Caco-2 (cell line): ENCODE results near the gene PTPRN2. TPM values are rescaled to one million over a fixed set of nuclear protein-coding genes. Genes with fewer than 3 reads are reported as not detected.

Experiments used
- BruUV-seq: library from RNA; stranded (reverse); fragments of 400-500 nt; replicated peaks from 2 replicates; lab custom pipeline; 2021; lab: Mats Ljungman, UMichigan
- CTCF ChIA-PET: fragments of 300-600 bp; sonication (Branson Sonifier 250); formaldehyde crosslinking; loops from one replicate; lab custom pipeline; 2022; ENCODE audit warnings: antibody characterized with exemption; lab: Charles Lee
- POLR2A ChIA-PET: fragments of 300-600 bp; sonication (Branson Sonifier 250); formaldehyde crosslinking; loops from one replicate; lab custom pipeline; 2022; ENCODE audit warnings: antibody characterized with exemption; lab: Charles Lee
- DNase-seq, 2 experiments: peaks; one replicate each; pipeline versions ENCODE4 v3.0.0 to v3.0.0-alpha.2; 2020 to 2022
- H3K27me3 ChIP-seq: replicated peaks from 2 replicates; pipeline ENCODE4 v1.6.0; 2011; ENCODE audit warnings: low read length; ENCODE audit not compliant: control insufficient read depth, insufficient read depth
- H3K36me3 ChIP-seq: 2 replicates; pipeline ENCODE4 v1.5.1; 2011; ENCODE audit warnings: low read length; ENCODE audit not compliant: control insufficient read depth, insufficient read depth
- H3K4me1 ChIP-seq: fragments of 250-450 bp; sonication (Bioruptor Pico); 2 replicates; pipeline ENCODE4 v1.5.1; 2020; ENCODE audit warnings: mild to moderate bottlenecking
- H3K4me3 ChIP-seq: 2 replicates; pipeline ENCODE4 v1.5.1; 2011; ENCODE audit warnings: low read depth, mild to moderate bottlenecking, control low read depth, low read length
- H3K9me3 ChIP-seq: fragments of 250-450 bp; sonication (Bioruptor Pico); 2 replicates; pipeline ENCODE4 v1.5.1; 2020; ENCODE audit warnings: mild to moderate bottlenecking, moderate library complexity
- H3K27ac Mint-ChIP-seq: one replicate; pipeline ENCODE4 v1.8.0; 2022; ENCODE audit warnings: mixed read lengths; ENCODE audit not compliant: unreplicated experiment
- H3K27me3 Mint-ChIP-seq: one replicate; pipeline ENCODE4 v1.8.0; 2022; ENCODE audit warnings: mixed read lengths; ENCODE audit not compliant: insufficient read depth, unreplicated experiment
- H3K36me3 Mint-ChIP-seq: one replicate; pipeline ENCODE4 v1.8.0; 2022; ENCODE audit warnings: mild to moderate bottlenecking, mixed read lengths; ENCODE audit not compliant: insufficient read depth, unreplicated experiment
- H3K4me1 Mint-ChIP-seq: one replicate; pipeline ENCODE4 v1.8.0; 2022; ENCODE audit warnings: low read depth, mixed read lengths; ENCODE audit not compliant: unreplicated experiment
- H3K4me3 Mint-ChIP-seq: one replicate; pipeline ENCODE4 v1.8.0; 2022; ENCODE audit warnings: mild to moderate bottlenecking, moderate library complexity, mixed read lengths; ENCODE audit not compliant: unreplicated experiment
- H3K9me3 Mint-ChIP-seq: one replicate; pipeline ENCODE4 v1.8.0; 2022; ENCODE audit warnings: mixed read lengths; ENCODE audit not compliant: unreplicated experiment
- CTCF ChIP-seq, 2 experiments: fragments of 200-600 bp in 1 of 2; IDR thresholded peaks; 1 replicate in 1 of 2; 2 replicates in 1 of 2; pipeline versions ENCODE4 v1.5.1 to v1.8.0; 2011 to 2022; ENCODE audit warnings: antibody characterized with exemption in 1 of 2, control low read depth in 1 of 2, inconsistent platforms in 1 of 2, low read depth in 1 of 2, low read length in 1 of 2, mild to moderate bottlenecking in 1 of 2, moderate library complexity in 1 of 2; ENCODE audit not compliant: insufficient read depth in 1 of 2, severe bottlenecking in 1 of 2, unreplicated experiment in 1 of 2
- intact Hi-C: fragments of 100-400 bp; cut with micrococcal nuclease; formaldehyde crosslinking; loops from one replicate; pipeline ENCODE4 v1.10.0; 2022; ENCODE audit not compliant: unreplicated experiment
- total RNA-seq: library from RNA; stranded (reverse); gene quantifications from 2 replicates; pipeline ENCODE4 v1.2.3, GENCODE V29; 2022

The PTPRN2 gene
- total RNA-seq, 1 experiment from 2014 or later: 1.4 TPM

DNA sequence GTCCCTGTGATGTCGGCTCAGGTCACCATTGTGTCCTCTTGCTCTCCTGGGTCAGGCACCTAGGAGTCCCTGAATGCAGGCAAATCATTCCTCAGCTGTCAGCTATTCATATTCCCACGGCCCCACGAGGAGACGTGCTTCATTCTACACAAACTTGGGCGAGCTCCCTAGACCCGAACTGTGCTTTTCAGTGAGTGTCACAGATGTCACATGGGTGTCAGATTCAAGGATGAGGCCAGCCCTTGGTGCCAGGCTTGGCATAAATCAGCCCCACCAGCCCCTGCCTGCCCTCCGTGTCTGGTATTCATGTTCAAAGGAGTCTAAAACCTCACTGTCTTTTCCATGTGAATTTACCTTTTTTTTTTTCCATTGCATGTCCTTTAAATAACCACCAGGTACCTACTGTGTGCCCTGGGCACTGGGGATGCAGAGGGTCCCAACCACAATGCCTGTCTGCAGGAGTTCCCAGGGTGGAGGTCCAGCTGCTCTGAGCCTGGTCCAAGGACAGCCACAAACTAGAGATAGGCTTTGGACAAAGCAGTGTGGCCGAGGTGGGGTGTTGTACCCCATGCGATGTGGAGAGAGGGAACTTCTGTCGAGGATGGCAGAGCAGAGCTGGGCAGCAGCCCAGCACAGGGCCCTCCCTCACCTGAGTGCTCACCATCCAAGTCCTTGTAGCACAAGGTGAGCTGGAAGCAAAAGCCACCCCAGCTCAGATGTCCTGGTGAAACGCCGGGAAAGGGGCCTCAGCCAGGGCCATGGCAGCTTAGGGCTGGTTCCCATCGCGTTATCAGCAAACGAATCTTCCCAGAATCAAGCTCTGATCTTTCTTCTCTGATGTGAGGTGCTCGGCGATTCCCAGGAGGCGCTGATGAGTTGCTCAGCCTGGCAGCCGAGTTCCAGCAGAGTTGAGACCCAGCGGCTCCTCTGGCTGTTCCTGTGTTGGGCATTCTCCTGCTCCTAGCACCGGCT is 611.9 kb downstream of the PTPRN2 start:
- Histone ChIP-seq H3K4me3 (no peak overlapping the region), H3K27me3 (no peaks in the 10 kb centered on the region), H3K4me1 (no peaks in the 10 kb centered on the region), H3K36me3 (no peaks in the 10 kb centered on the region), H3K9me3 (no peaks in the 10 kb centered on the region; the same call in 1 of the 2 replicates)
- intact Hi-C loops: no loop called here
- H3K9me3 Mint-ChIP-seq: no peaks in the 10 kb centered on the region
- no peak for TF ChIP-seq CTCF (IDR thresholded peaks at IDR 0.05; ENCODE audit: insufficient read depth in 1 of 2, low read depth in 1 of 2, low read length in 1 of 2, severe bottlenecking in 1 of 2, unreplicated experiment in 1 of 2)
- no peaks in the 10 kb centered on the region for H3K27me3 Mint-ChIP-seq
- H3K4me1 Mint-ChIP-seq: no peaks in the 10 kb centered on the region
- CTCF ChIA-PET: no interaction called here
- no peak for DNase-seq
- no TSS peak for BruUV-seq
- H3K36me3 Mint-ChIP-seq: no peaks in the 10 kb centered on the region
- no peak overlapping the region for H3K4me3 Mint-ChIP-seq
- POLR2A ChIA-PET: no interaction called here
- no peak overlapping the region for H3K27ac Mint-ChIP-seq

GRCh38 chr7:157974678-157975230 is 612.9 kb downstream of the PTPRN2 start:
- DNase-seq: no peak
- ChIA-PET POLR2A (no interaction called here), CTCF (no interaction called here)
- no TSS peak for BruUV-seq
- no peak overlapping the region for H3K4me3 ChIP-seq
- Mint-ChIP-seq H3K9me3 (no peaks in the 10 kb centered on the region), H3K27ac (no peak overlapping the region), H3K4me3 (no peak overlapping the region), H3K27me3 (no peaks in the 10 kb centered on the region), H3K4me1 (no peaks in the 10 kb centered on the region), H3K36me3 (no peaks in the 10 kb centered on the region)
- intact Hi-C loops: no loop called here
- H3K9me3 ChIP-seq: no peaks in the 10 kb centered on the region; the same call in 1 of the 2 replicates
- no peaks in the 10 kb centered on the region for H3K4me1 ChIP-seq
- H3K27me3 ChIP-seq: no peaks in the 10 kb centered on the region
- no peaks in the 10 kb centered on the region for H3K36me3 ChIP-seq
- no peak for TF ChIP-seq CTCF (IDR thresholded peaks at IDR 0.05; ENCODE audit: insufficient read depth in 1 of 2, low read depth in 1 of 2, low read length in 1 of 2, severe bottlenecking in 1 of 2, unreplicated experiment in 1 of 2)

- H3K27me3 Mint-ChIP-seq: no peaks in the 10 kb centered on the region
- H3K4me3 ChIP-seq: no peak overlapping the region
- BruUV-seq: no TSS peak
- no peaks in the 10 kb centered on the region for H3K36me3 Mint-ChIP-seq
- H3K36me3 ChIP-seq: no peaks in the 10 kb centered on the region
- no peaks in the 10 kb centered on the region for H3K4me1 ChIP-seq
- intact Hi-C loops: no loop called here
- no peak overlapping the region for H3K4me3 Mint-ChIP-seq
- peak in 1 of 2 experiments; percentile 6 for DNase-seq
- no peak for TF ChIP-seq CTCF (IDR thresholded peaks at IDR 0.05; ENCODE audit: insufficient read depth in 1 of 2, low read depth in 1 of 2, low read length in 1 of 2, severe bottlenecking in 1 of 2, unreplicated experiment in 1 of 2)
- no peak overlapping the region for H3K27ac Mint-ChIP-seq
- no peaks in the 10 kb centered on the region for H3K4me1 Mint-ChIP-seq
- no peaks in the 10 kb centered on the region; the same call in 1 of the 2 replicates for H3K9me3 ChIP-seq
- POLR2A ChIA-PET: no interaction called here
- H3K27me3 ChIP-seq: no peaks in the 10 kb centered on the region
- H3K9me3 Mint-ChIP-seq: no peaks in the 10 kb centered on the region
- CTCF ChIA-PET: no interaction called here
These were observed 613.5 kb downstream of the PTPRN2 start for GRCh38 chr7:157973971-157974677.
